ENCODE measurements around the gene SH3GL2.

The SH3GL2 gene

GRCh38 chr9:17578911-17579793, at the start of gene SH3GL2:
TSS of gene SH3GL2 (plus strand) at chr9:17579066.
- peak; percentile 61 for DNase-seq

- DNase-seq: no peak
Measured at GRCh38 chr9:17531642-17532254, 47.1 kb upstream of the SH3GL2 start.

- no peak for DNase-seq
Measured at GRCh38 chr9:17532461-17532860, 46.4 kb upstream of the SH3GL2 start.

- DNase-seq: no peak
Measured at GRCh38 chr9:17535176-17535575, 43.7 kb upstream of the SH3GL2 start.

GRCh38 chr9:17536027-17536426, 42.8 kb upstream of the SH3GL2 start:
- DNase-seq: no peak

GRCh38 chr9:17551023-17551422, 27.8 kb upstream of the SH3GL2 start:
- DNase-seq: no peak

- no peak for DNase-seq
Measured at GRCh38 chr9:17555362-17556054, 23.4 kb upstream of the SH3GL2 start.

- no peak for DNase-seq
Measured at GRCh38 chr9:17556255-17556654, 22.6 kb upstream of the SH3GL2 start.

- DNase-seq: no peak
Measured at GRCh38 chr9:17556935-17557334, 21.9 kb upstream of the SH3GL2 start.

- DNase-seq: no peak
Measured at GRCh38 chr9:17571825-17572224, 7.0 kb upstream of the SH3GL2 start.

- no peak for DNase-seq
Measured at GRCh38 chr9:17574342-17574741, 4.5 kb upstream of the SH3GL2 start.

GRCh38 chr9:17578577-17578910, 322 bp upstream of the SH3GL2 start:
- no peak for DNase-seq

- DNase-seq: no peak
Measured at GRCh38 chr9:17580119-17580518, 1.3 kb downstream of the SH3GL2 start.

GRCh38 chr9:17587113-17587512, 8.2 kb downstream of the SH3GL2 start:
- no peak for DNase-seq

GRCh38 chr9:17588395-17588794, 9.5 kb downstream of the SH3GL2 start:
- peak; percentile 65 for DNase-seq

- DNase-seq: no peak
Measured at GRCh38 chr9:17588941-17589340, 10.1 kb downstream of the SH3GL2 start.

GRCh38 chr9:17589771-17590170, 10.9 kb downstream of the SH3GL2 start:
- DNase-seq: peak; percentile 62

GRCh38 chr9:17594961-17595360, 16.1 kb downstream of the SH3GL2 start:
- DNase-seq: no peak

GRCh38 chr9:17597977-17598376, 19.1 kb downstream of the SH3GL2 start:
- DNase-seq: no peak

GRCh38 chr9:17600962-17601593, 22.2 kb downstream of the SH3GL2 start:
- no peak for DNase-seq

- no peak for DNase-seq
Measured at GRCh38 chr9:17604556-17604955, 25.7 kb downstream of the SH3GL2 start.

GRCh38 chr9:17609312-17610005, 30.6 kb downstream of the SH3GL2 start:
- DNase-seq: no peak

- DNase-seq: no peak
Measured at GRCh38 chr9:17611342-17611741, 32.5 kb downstream of the SH3GL2 start.

Data from NCI-H446 treated with DMSO at 0.1 percent for 48 hours (cell line).